OCI-LY1 (cell line): ENCODE measurements around the gene FAM168A.

Source experiments
- EZH2 ChIP-seq: fragments of 200-600 bp; sonication (generic), shearing (Covaris generic); IDR thresholded peaks from 2 replicates; pipeline ENCODE4 v1.8.0; 2017; ENCODE audit warnings: borderline replicate concordance, mixed run types, mild to moderate bottlenecking, antibody characterized with exemption, low read length, moderate library complexity, mixed read lengths
- TF ChIP-seq, protein P1 (sequence below): fragments of 200-600 bp; sonication (generic), shearing (Covaris generic); IDR thresholded peaks from 2 replicates; pipeline ENCODE4 v1.5.1; 2017; ENCODE audit warnings: mild to moderate bottlenecking, antibody characterized with exemption, low read length, moderate library complexity, mixed read lengths

DNA sequence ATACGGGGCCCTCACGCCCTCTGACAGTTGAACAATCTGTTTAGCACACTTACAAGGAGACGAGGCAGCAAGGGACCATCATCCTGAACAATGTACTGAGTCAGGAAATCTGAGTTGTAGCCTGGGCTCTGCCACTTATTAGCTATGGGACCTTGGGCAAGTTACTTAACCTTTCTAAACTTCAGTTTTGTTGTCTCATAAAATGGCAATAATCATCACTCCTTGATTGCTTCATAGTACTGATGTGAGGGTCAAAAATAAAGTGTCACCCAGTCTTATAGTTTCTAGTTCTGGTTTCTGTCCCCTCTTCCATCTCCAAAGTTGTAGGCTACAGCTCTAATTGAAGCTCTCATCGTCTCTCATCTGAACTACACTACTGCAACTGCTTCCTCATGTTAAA is 175.0 kb downstream of the FAM168A start:
- TF ChIP-seq EZH2, result no peak
- TF ChIP-seq, protein P1, sequence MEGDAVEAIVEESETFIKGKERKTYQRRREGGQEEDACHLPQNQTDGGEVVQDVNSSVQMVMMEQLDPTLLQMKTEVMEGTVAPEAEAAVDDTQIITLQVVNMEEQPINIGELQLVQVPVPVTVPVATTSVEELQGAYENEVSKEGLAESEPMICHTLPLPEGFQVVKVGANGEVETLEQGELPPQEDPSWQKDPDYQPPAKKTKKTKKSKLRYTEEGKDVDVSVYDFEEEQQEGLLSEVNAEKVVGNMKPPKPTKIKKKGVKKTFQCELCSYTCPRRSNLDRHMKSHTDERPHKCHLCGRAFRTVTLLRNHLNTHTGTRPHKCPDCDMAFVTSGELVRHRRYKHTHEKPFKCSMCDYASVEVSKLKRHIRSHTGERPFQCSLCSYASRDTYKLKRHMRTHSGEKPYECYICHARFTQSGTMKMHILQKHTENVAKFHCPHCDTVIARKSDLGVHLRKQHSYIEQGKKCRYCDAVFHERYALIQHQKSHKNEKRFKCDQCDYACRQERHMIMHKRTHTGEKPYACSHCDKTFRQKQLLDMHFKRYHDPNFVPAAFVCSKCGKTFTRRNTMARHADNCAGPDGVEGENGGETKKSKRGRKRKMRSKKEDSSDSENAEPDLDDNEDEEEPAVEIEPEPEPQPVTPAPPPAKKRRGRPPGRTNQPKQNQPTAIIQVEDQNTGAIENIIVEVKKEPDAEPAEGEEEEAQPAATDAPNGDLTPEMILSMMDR, result no peak
